Measurements from ENCODE around the gene ABCC8.

The ABCC8 gene

DNA sequence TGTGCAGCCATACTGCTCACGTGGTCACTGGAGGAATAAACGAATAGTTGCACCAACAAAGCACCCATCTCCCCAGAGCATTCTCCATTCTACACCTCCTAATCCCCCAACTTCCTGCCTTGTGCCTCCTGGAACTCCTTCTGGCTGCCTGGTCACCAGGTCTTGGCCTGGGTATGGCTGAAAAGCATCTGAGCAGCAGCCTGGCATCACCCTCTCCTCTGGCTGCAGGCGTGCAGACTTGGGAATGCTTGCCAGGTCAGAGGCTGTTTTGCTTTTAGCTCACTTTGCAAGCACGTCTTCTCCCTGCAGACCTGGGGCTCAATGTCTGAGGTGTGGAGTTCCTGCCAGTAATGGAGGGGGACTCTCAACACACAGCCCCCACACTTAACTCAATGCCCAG lies 54.9 kb downstream of the ABCC8 start:
- H3K36me3 ChIP-seq (ENCODE audit: control insufficient read depth, insufficient read depth, low read length) = no peaks in the 10 kb centered on the region
- DNase-seq = no peak
- H3K27me3 ChIP-seq (replicated peaks; ENCODE audit: control insufficient read depth, insufficient read depth, low read length, poor library complexity, severe bottlenecking) = peaks cover 5% of the 10 kb centered on the region
- no peak overlapping the region for H3K27ac ChIP-seq (ENCODE audit: insufficient read depth, low read length, poor library complexity, severe bottlenecking)
- no peak overlapping the region for H3K4me3 ChIP-seq (ENCODE audit: insufficient read depth, low read depth, low read length, poor library complexity, severe bottlenecking)
- no peaks in the 10 kb centered on the region for H3K9me3 ChIP-seq (ENCODE audit: control insufficient read depth, low read length)
- no peaks in the 10 kb centered on the region for H3K4me1 ChIP-seq (ENCODE audit: control insufficient read depth, insufficient read depth, low read length, poor library complexity, severe bottlenecking)

DNA sequence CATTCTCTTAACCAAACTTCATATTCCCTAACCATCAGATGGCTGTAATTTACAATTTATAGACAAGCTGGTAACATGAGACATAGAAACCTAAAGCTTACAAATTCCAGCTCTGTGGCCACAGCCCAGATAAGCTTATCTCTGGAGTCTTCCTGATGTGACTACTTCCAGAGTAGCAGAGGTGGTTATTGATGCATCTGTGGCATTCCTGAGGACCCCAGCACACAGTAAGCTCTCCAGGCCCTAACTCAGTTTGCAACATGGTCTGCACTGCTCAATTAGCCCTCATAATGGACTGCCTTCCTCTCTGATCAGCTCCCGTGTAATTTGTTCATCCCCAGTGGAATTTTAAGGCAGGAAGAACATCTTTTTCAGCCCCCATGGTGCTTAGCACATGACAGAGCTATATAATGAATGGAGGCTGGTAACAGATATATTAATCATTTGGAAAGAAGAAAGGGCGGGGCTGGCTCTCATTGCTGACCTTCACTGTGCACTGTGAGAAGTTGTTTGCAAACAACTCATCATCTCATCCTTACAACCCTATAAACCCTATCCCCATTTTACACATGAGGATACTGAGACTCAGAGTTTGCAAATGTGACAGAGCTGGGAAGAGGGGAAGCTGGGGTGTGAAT lies 58.1 kb downstream of the ABCC8 start:
- H3K4me3 ChIP-seq (ENCODE audit: insufficient read depth, low read depth, low read length, poor library complexity, severe bottlenecking) = no peak overlapping the region
- no peak for DNase-seq
- no peaks in the 10 kb centered on the region for H3K9me3 ChIP-seq (ENCODE audit: control insufficient read depth, low read length)
- H3K4me1 ChIP-seq (ENCODE audit: control insufficient read depth, insufficient read depth, low read length, poor library complexity, severe bottlenecking) = no peaks in the 10 kb centered on the region
- H3K27me3 ChIP-seq (replicated peaks; ENCODE audit: control insufficient read depth, insufficient read depth, low read length, poor library complexity, severe bottlenecking) = peaks cover 8% of the 10 kb centered on the region
- H3K36me3 ChIP-seq (ENCODE audit: control insufficient read depth, insufficient read depth, low read length) = no peaks in the 10 kb centered on the region
- no peak overlapping the region for H3K27ac ChIP-seq (ENCODE audit: insufficient read depth, low read length, poor library complexity, severe bottlenecking)

- Histone ChIP-seq H3K4me1 (ENCODE audit: control insufficient read depth, insufficient read depth, low read length, poor library complexity, severe bottlenecking) (no peaks in the 10 kb centered on the region), H3K36me3 (ENCODE audit: control insufficient read depth, insufficient read depth, low read length) (no peaks in the 10 kb centered on the region), H3K27ac (ENCODE audit: insufficient read depth, low read length, poor library complexity, severe bottlenecking) (no peak overlapping the region), H3K9me3 (ENCODE audit: control insufficient read depth, low read length) (no peaks in the 10 kb centered on the region), H3K27me3 (replicated peaks; ENCODE audit: control insufficient read depth, insufficient read depth, low read length, poor library complexity, severe bottlenecking) (peaks cover 8% of the 10 kb centered on the region), H3K4me3 (ENCODE audit: insufficient read depth, low read depth, low read length, poor library complexity, severe bottlenecking) (no peak overlapping the region)
- no peak for DNase-seq
These were observed 60.2 kb downstream of the ABCC8 start for GRCh38 chr11:17416492-17416891.

DNA sequence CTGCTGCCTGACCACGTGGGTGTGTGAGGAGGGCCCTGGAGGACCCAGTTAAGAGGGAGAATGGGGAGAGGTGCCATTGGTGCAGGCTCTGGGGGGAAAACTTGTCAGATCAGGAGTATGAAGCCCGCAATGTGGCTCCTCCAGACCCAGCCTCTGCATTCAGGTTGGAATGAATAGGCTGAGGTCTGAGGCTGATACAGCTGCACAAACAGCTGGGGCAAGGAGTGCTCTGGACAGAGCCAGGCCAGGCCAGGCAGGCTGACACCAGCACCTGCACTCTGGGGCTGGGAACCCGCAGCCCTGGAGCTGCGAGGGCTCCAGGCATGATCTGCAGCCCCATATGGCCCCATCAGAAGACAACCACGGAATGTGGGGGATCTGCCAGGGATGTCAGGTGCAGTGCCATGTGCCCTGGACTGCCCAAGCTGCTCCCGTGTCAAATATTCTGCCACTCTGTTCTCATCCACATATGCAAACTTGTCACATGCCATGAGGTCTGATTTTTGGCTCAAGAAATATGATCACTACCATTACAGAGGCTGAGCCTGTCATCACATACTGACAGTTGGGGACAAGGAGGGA lies 61.0 kb downstream of the ABCC8 start:
- H3K4me3 ChIP-seq (ENCODE audit: insufficient read depth, low read depth, low read length, poor library complexity, severe bottlenecking) = no peak overlapping the region
- H3K36me3 ChIP-seq (ENCODE audit: control insufficient read depth, insufficient read depth, low read length) = no peaks in the 10 kb centered on the region
- H3K4me1 ChIP-seq (ENCODE audit: control insufficient read depth, insufficient read depth, low read length, poor library complexity, severe bottlenecking) = no peaks in the 10 kb centered on the region
- no peaks in the 10 kb centered on the region for H3K9me3 ChIP-seq (ENCODE audit: control insufficient read depth, low read length)
- no peak for DNase-seq
- no peak overlapping the region for H3K27ac ChIP-seq (ENCODE audit: insufficient read depth, low read length, poor library complexity, severe bottlenecking)
- peaks cover 8% of the 10 kb centered on the region for H3K27me3 ChIP-seq (replicated peaks; ENCODE audit: control insufficient read depth, insufficient read depth, low read length, poor library complexity, severe bottlenecking)

- Histone ChIP-seq H3K27me3 (replicated peaks; ENCODE audit: control insufficient read depth, insufficient read depth, low read length, poor library complexity, severe bottlenecking) (peaks cover 7% of the 10 kb centered on the region), H3K36me3 (ENCODE audit: control insufficient read depth, insufficient read depth, low read length) (no peaks in the 10 kb centered on the region), H3K27ac (ENCODE audit: insufficient read depth, low read length, poor library complexity, severe bottlenecking) (no peak overlapping the region), H3K4me3 (ENCODE audit: insufficient read depth, low read depth, low read length, poor library complexity, severe bottlenecking) (no peak overlapping the region), H3K9me3 (ENCODE audit: control insufficient read depth, low read length) (no peaks in the 10 kb centered on the region), H3K4me1 (ENCODE audit: control insufficient read depth, insufficient read depth, low read length, poor library complexity, severe bottlenecking) (no peaks in the 10 kb centered on the region)
- DNase-seq = no peak
These were observed 61.7 kb downstream of the ABCC8 start for GRCh38 chr11:17414992-17415391.

DNA sequence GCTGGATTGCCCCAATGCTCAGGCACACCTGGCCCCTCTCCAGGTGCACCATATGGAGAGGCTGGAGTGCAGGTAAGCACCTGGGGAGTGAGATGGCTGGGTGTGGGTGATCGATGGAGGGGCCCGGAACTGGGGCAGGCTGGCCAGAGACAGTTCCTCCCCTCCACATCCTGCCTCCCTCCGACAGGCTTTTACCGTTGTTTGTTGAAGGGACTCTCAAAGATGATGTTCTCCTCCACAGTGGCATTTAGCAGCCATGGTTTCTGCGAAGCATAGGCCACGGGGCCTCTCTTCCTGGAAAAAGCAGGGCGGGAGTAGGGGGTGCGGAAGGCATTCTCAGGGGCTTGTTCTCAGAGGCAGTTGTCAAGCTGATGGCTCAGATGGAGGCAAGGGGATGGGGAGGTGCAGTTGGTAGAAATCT lies 62.3 kb downstream of the ABCC8 start:
- H3K4me3 ChIP-seq (ENCODE audit: insufficient read depth, low read depth, low read length, poor library complexity, severe bottlenecking) = no peak overlapping the region
- no peaks in the 10 kb centered on the region for H3K36me3 ChIP-seq (ENCODE audit: control insufficient read depth, insufficient read depth, low read length)
- H3K4me1 ChIP-seq (ENCODE audit: control insufficient read depth, insufficient read depth, low read length, poor library complexity, severe bottlenecking) = no peaks in the 10 kb centered on the region
- peaks cover 3% of the 10 kb centered on the region for H3K27me3 ChIP-seq (replicated peaks; ENCODE audit: control insufficient read depth, insufficient read depth, low read length, poor library complexity, severe bottlenecking)
- no peaks in the 10 kb centered on the region for H3K9me3 ChIP-seq (ENCODE audit: control insufficient read depth, low read length)
- no peak overlapping the region for H3K27ac ChIP-seq (ENCODE audit: insufficient read depth, low read length, poor library complexity, severe bottlenecking)
- DNase-seq = no peak

- H3K9me3 ChIP-seq (ENCODE audit: control insufficient read depth, low read length) = no peaks in the 10 kb centered on the region
- H3K4me1 ChIP-seq (ENCODE audit: control insufficient read depth, insufficient read depth, low read length, poor library complexity, severe bottlenecking) = no peaks in the 10 kb centered on the region
- H3K27ac ChIP-seq (ENCODE audit: insufficient read depth, low read length, poor library complexity, severe bottlenecking) = no peak overlapping the region
- H3K36me3 ChIP-seq (ENCODE audit: control insufficient read depth, insufficient read depth, low read length) = no peaks in the 10 kb centered on the region
- DNase-seq = no peak
- H3K27me3 ChIP-seq (replicated peaks; ENCODE audit: control insufficient read depth, insufficient read depth, low read length, poor library complexity, severe bottlenecking) = peaks cover 3% of the 10 kb centered on the region
- no peak overlapping the region for H3K4me3 ChIP-seq (ENCODE audit: insufficient read depth, low read depth, low read length, poor library complexity, severe bottlenecking)
These were observed 63.0 kb downstream of the ABCC8 start for GRCh38 chr11:17413414-17414316.

- DNase-seq = no peak
- no peak overlapping the region for H3K27ac ChIP-seq (ENCODE audit: insufficient read depth, low read length, poor library complexity, severe bottlenecking)
- H3K36me3 ChIP-seq (ENCODE audit: control insufficient read depth, insufficient read depth, low read length) = no peaks in the 10 kb centered on the region
- H3K9me3 ChIP-seq (ENCODE audit: control insufficient read depth, low read length) = no peaks in the 10 kb centered on the region
- H3K4me1 ChIP-seq (ENCODE audit: control insufficient read depth, insufficient read depth, low read length, poor library complexity, severe bottlenecking) = no peaks in the 10 kb centered on the region
- H3K27me3 ChIP-seq (replicated peaks; ENCODE audit: control insufficient read depth, insufficient read depth, low read length, poor library complexity, severe bottlenecking) = peaks cover 3% of the 10 kb centered on the region
- no peak overlapping the region for H3K4me3 ChIP-seq (ENCODE audit: insufficient read depth, low read depth, low read length, poor library complexity, severe bottlenecking)
These were observed 64.0 kb downstream of the ABCC8 start for GRCh38 chr11:17412488-17413180.

DNA sequence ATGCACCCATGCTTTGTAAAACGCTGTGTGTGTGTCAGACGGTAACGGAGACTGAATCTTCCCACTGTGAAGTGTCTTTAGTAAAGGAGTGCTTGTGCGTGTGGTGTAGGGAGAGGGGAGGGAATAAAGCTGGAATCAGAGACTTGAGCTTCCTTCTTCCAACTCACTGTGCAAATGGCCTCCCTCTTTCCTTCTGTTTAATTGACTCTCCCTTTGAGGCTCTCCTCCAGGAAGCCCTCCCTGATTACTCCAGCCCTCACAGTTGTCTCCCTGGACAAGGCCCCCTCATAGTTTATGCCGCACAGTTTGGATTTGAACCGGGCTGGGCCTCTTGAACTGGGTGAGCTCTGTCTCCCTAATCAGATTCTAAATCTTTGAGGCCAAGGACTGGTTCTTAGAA lies 65.2 kb downstream of the ABCC8 start:
- Histone ChIP-seq H3K27ac (ENCODE audit: insufficient read depth, low read length, poor library complexity, severe bottlenecking) (no peak overlapping the region), H3K4me1 (ENCODE audit: control insufficient read depth, insufficient read depth, low read length, poor library complexity, severe bottlenecking) (no peaks in the 10 kb centered on the region), H3K36me3 (ENCODE audit: control insufficient read depth, insufficient read depth, low read length) (no peaks in the 10 kb centered on the region), H3K27me3 (replicated peaks; ENCODE audit: control insufficient read depth, insufficient read depth, low read length, poor library complexity, severe bottlenecking) (peaks cover 3% of the 10 kb centered on the region), H3K9me3 (ENCODE audit: control insufficient read depth, low read length) (no peaks in the 10 kb centered on the region), H3K4me3 (ENCODE audit: insufficient read depth, low read depth, low read length, poor library complexity, severe bottlenecking) (no peak overlapping the region)
- no peak for DNase-seq
